MG63 (cell line): ENCODE data around the gene CCNT2. TPM values are rescaled to one million over a fixed set of nuclear protein-coding genes. Genes with fewer than 3 reads are reported as not detected.

Experiments
- DNase-seq: peaks from one replicate; pipeline ENCODE4 v3.0.0-alpha.2; 2020
- H3K27me3 ChIP-seq: fragments of 250-450 bp; sonication (Bioruptor Pico); 2 replicates; pipeline ENCODE4 v1.5.1; 2020; ENCODE audit warnings: mild to moderate bottlenecking, moderate library complexity
- H3K36me3 ChIP-seq: fragments of 250-450 bp; sonication (Bioruptor Pico); 2 replicates; pipeline ENCODE4 v1.5.1; 2020; ENCODE audit warnings: mild to moderate bottlenecking, moderate library complexity
- H3K4me3 ChIP-seq: fragments of 250-450 bp; sonication (Bioruptor Pico); 2 replicates; pipeline ENCODE4 v1.5.1; 2020; ENCODE audit warnings: mild to moderate bottlenecking, moderate library complexity
- H3K9me3 ChIP-seq: fragments of 250-450 bp; sonication (Bioruptor Pico); 2 replicates; pipeline ENCODE4 v1.5.1; 2020; ENCODE audit warnings: mild to moderate bottlenecking, moderate library complexity
- total RNA-seq: library from RNA; depleted of rRNA; stranded (reverse); fragments of >200 nt; shearing (Covaris generic); gene quantifications from 2 replicates; pipeline ENCODE4 v1.2.3, GENCODE V29; 2014; ENCODE audit warnings: low replicate concordance; rRNA removed

Gene CCNT2
- total RNA-seq, 1 experiment from 2014 or later, result 11.2 TPM

DNA sequence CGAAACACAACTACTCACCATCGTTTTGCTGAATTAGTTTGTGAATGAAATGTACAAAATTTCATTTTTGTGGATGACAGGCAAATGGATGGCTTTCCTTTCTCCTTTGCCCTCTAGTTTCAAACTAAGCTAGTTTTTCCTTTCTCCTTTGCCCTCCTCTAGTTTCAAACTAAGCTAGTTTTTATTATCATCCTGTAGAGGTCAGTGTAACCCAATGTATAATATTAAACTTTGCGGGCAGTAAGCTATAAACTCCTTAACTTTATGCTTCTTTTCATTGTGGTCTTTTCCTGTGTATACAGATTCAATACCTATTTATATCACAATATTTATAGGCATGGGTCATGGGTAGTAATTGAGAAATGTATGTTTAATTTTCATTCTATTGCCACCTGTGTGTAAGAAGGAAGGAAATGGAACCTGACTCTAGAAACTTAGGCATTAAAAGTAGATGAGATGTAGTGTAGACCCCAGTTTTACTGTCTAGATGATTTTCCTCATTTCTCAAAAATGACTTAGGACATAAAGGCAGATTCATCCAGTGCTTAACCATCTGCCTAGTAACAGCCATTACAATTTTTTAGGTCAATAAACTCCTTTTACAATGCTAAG lies 70.5 kb downstream of the CCNT2 start:
- Histone ChIP-seq H3K4me3 (no peak overlapping the region), H3K9me3 (no peaks in the 10 kb centered on the region), H3K36me3 (no peaks in the 10 kb centered on the region), H3K27me3 (peaks cover 19% of the 10 kb centered on the region)
- DNase-seq, result no peak

DNA sequence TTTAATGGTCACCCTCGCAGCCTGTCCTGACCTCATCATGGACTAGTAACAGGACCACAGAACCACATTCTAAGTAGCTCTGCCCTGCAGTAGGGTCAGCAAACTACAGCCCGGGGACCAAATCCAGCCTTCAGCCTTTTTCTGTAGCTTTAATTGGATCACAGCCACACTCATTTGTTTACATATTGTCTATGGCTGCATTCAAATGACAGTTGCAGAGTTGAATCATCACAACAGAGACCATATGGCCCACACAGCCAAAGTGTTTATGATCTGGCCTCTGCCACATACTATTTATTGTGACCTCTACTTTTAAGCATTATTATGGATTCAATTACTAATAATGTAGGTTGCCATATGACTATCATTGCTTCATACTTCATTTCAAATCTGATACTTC lies 80.9 kb downstream of the CCNT2 start:
- DNase-seq, result no peak
- Histone ChIP-seq H3K27me3 (no peaks in the 10 kb centered on the region; the same call in none of the 2 replicates), H3K36me3 (no peaks in the 10 kb centered on the region), H3K4me3 (no peak overlapping the region), H3K9me3 (no peaks in the 10 kb centered on the region)

DNA sequence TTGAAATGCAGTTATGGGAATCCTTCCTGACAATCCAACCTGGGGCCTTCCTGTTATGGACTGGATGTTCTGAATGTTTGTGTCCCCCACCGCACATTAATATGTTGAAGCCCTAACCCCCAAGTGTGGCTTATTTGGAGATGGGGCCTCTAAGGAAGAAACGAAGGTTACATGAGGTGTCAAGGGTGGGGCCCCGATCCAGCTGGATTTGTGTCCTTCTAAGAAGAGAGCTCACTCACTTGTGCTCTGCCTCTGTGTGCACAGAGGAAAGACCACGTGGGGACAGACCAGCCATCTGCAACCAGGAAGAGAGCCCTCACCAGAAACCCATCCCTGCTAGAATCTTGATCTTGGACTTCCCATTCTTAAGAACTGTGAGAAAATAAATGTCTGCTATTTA lies 84.2 kb downstream of the CCNT2 start:
- no peak for DNase-seq
- H3K36me3 ChIP-seq, result no peaks in the 10 kb centered on the region

DNA sequence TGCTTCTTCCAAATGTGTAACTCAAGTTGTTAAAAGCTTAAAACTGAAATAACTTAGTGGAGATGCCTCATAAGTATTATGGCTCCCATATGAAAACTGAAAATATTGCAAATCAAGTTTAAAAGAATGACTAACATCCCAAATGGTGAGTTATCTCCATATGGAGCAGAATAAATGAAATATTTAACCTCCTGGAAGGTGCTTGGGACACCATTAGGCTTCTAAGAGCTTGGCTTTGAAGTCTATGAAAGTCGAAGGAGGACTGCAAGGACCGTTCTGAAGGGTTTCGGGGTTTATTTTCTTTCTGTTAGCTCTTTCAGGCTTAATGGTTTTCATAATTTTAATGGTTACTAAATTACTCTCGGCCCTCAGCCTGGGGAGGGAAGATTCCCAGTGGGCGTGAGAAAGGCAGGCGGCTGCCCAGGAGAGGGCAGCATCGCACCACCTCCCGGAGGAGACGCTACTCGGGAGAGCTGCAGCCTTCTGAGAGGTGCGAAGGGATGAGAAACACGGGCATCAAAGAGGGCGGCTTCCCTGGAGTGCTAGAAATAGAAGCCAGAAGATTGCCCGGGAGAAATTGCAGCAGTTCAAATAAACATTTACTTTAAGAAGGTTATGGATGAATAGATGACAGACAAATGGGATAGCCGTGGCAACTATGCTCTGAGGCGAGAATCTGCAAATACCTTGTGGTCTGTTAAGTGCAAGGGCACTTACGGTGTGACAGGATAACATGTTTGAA lies 85.6 kb downstream of the CCNT2 start:
- Histone ChIP-seq H3K36me3 (no peaks in the 10 kb centered on the region), H3K4me3 (no peak overlapping the region), H3K9me3 (no peaks in the 10 kb centered on the region), H3K27me3 (no peaks in the 10 kb centered on the region; the same call in none of the 2 replicates)
- peak; percentile 68 for DNase-seq

More for the DNA sequence above, 84.2 kb downstream of the CCNT2 start:
- Histone ChIP-seq H3K27me3 (no peaks in the 10 kb centered on the region; the same call in none of the 2 replicates), H3K9me3 (no peaks in the 10 kb centered on the region), H3K4me3 (no peak overlapping the region)

DNA sequence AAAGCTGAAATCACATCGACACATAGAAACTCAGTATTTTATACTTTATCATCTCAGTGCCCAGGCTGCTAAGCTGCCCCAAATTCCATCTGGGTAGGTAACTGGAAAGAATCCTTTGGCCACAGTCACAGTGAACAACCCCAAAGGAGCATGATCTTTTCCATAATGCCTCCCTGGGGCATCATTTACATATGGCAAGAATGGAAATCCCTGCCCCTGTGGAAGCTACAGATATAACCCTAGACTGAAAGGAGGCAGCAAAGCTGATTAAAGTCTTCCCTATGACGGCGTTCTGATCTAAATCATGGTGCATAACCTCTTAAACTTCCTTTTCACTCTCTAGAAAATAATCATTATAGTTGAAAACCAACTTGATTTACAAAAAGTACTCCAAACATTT lies 87.1 kb downstream of the CCNT2 start:
- no peak for DNase-seq
- no peak overlapping the region for H3K4me3 ChIP-seq
- H3K27me3 ChIP-seq, result no peaks in the 10 kb centered on the region; the same call in none of the 2 replicates
- H3K9me3 ChIP-seq, result no peaks in the 10 kb centered on the region
- no peaks in the 10 kb centered on the region for H3K36me3 ChIP-seq

Other genes with a start within 250 kb of the CCNT2 start
- not detected in 2 replicates for gene TMEM163, start 199.8 kb upstream of the CCNT2 start, total RNA-seq
- not detected in 2 replicates for gene ACMSD, start 80.2 kb upstream of the CCNT2 start, total RNA-seq
- gene MAP3K19, start 128.6 kb downstream of the CCNT2 start, total RNA-seq, result not detected in 2 replicates
- 57.3 and 57.9 TPM in 2 replicates for gene RAB3GAP1, start 133.5 kb downstream of the CCNT2 start, total RNA-seq